Vagina (tissue), 2 donors: ENCODE results near the gene CFAP97D1.

Source experiments
- CTCF ChIP-seq, 3 experiments: fragments of 450-650 bp in 2 of 3; fragments of 200-600 bp in 1 of 3; sonication (generic) in 1 of 3; IDR thresholded peaks; one replicate each; pipeline ENCODE4 v1.5.1; 2017 to 2019; ENCODE audit warnings: antibody characterized with exemption in 3 of 3, mild to moderate bottlenecking in 2 of 3, moderate library complexity in 2 of 3
- POLR2A ChIP-seq, 2 donors: fragments of 450-650 bp; IDR thresholded peaks; one replicate each; pipeline ENCODE4 v1.6.1; 2017; ENCODE audit warnings: antibody characterized with exemption in 2 of 2, mild to moderate bottlenecking in 2 of 2, moderate library complexity in 2 of 2
- POLR2AphosphoS5 ChIP-seq, 2 donors: sonication (generic); formaldehyde crosslinking; IDR thresholded peaks; one replicate each; pipeline ENCODE4 v1.9.0; 2017; ENCODE audit warnings: antibody characterized with exemption in 2 of 2, mild to moderate bottlenecking in 2 of 2, low read depth in 1 of 2; ENCODE audit not compliant: insufficient read depth in 1 of 2

GRCh38 chr17:43732958-43733357, 47.3 kb upstream of the CFAP97D1 start:
- no peak for TF ChIP-seq POLR2A (IDR thresholded peaks at IDR 0.05)
- no peak for TF ChIP-seq CTCF (IDR thresholded peaks at IDR 0.05)
- no peak for TF ChIP-seq POLR2AphosphoS5 (IDR thresholded peaks at IDR 0.05; ENCODE audit: insufficient read depth in 1 of 2, low read depth in 1 of 2)
